Hepatocyte (in vitro differentiated cells): Measurements from ENCODE around the gene HIVEP1. TPM values are rescaled to one million over a fixed set of nuclear protein-coding genes. Genes with fewer than 3 reads are reported as not detected.

Experiments
- DNase-seq: peaks from one replicate; pipeline ENCODE4 v3.0.0-alpha.2; 2016; ENCODE audit warnings: low spot score
- H2AFZ ChIP-seq: fragments of 200-600 bp; sonication (generic); 2 replicates; pipeline ENCODE4 v1.6.0; 2016; ENCODE audit warnings: antibody characterized with exemption, mild to moderate bottlenecking
- H3K27ac ChIP-seq: fragments of 200-600 bp; sonication (generic); 2 replicates; pipeline ENCODE4 v1.5.1; 2016; ENCODE audit warnings: mild to moderate bottlenecking
- H3K27me3 ChIP-seq: fragments of 200-600 bp; sonication (generic); 2 replicates; pipeline ENCODE4 v1.6.1; 2016
- H3K36me3 ChIP-seq: fragments of 200-600 bp; sonication (generic); replicated peaks from 2 replicates; pipeline ENCODE4 v1.5.1; 2016; ENCODE audit warnings: low read depth; ENCODE audit not compliant: insufficient read depth
- H3K4me1 ChIP-seq: fragments of 200-600 bp; sonication (generic); 2 replicates; pipeline ENCODE4 v1.5.1; 2016; ENCODE audit warnings: mild to moderate bottlenecking, moderate library complexity; ENCODE audit not compliant: insufficient read depth
- H3K4me2 ChIP-seq: fragments of 200-600 bp; sonication (generic); 2 replicates; pipeline ENCODE4 v1.6.0; 2016
- H3K4me3 ChIP-seq: fragments of 200-600 bp; sonication (generic); 2 replicates; pipeline ENCODE4 v1.5.1; 2016; ENCODE audit warnings: mild to moderate bottlenecking
- H3K79me2 ChIP-seq: fragments of 200-600 bp; sonication (generic); 2 replicates; pipeline ENCODE4 v1.6.0; 2017; ENCODE audit warnings: mild to moderate bottlenecking
- H3K9me2 ChIP-seq: fragments of 200-600 bp; sonication (generic); replicated peaks from 2 replicates; pipeline ENCODE4 v1.6.0; 2017; ENCODE audit warnings: mild to moderate bottlenecking; ENCODE audit not compliant: insufficient read depth
- H3K9me3 ChIP-seq: fragments of 200-600 bp; sonication (generic); 2 replicates; pipeline ENCODE4 v1.5.1; 2016; ENCODE audit warnings: low read depth, mild to moderate bottlenecking
- H4K20me1 ChIP-seq: fragments of 200-600 bp; sonication (generic); 2 replicates; pipeline ENCODE4 v1.6.0; 2016; ENCODE audit warnings: mild to moderate bottlenecking; ENCODE audit not compliant: insufficient read depth, poor library complexity, severe bottlenecking
- CTCF ChIP-seq: fragments of 200-600 bp; sonication (generic); IDR thresholded peaks from 2 replicates; pipeline ENCODE4 v1.5.1; 2016; ENCODE audit warnings: antibody characterized with exemption, mild to moderate bottlenecking; ENCODE audit not compliant: poor library complexity
- EZH2 ChIP-seq: fragments of 200-600 bp; sonication (generic); IDR thresholded peaks from 2 replicates; pipeline ENCODE4 v1.6.1; 2016; ENCODE audit warnings: antibody characterized with exemption, mild to moderate bottlenecking, borderline replicate concordance
- EZH2phosphoT487 ChIP-seq: fragments of 200-600 bp; sonication (generic); IDR thresholded peaks from one replicate; pipeline ENCODE4 v1.6.1; 2018; ENCODE audit warnings: antibody characterized with exemption, mild to moderate bottlenecking, low read depth, moderate library complexity; ENCODE audit not compliant: unreplicated experiment, severe bottlenecking
- WGBS: methylation state at CpG from one replicate; pipeline ENCODE4 v1.1.6; 2016; ENCODE audit warnings: low lambda C conversion rate; ENCODE audit errors: missing lambda C conversion rate; 5-methylcytosine and 5-hydroxymethylcytosine counted together
- polyA plus RNA-seq: library from polyadenylated mRNA; unstranded; fragments of >200 nt; fragmentation: Nextera tagmentation; extraction: Ambion mirVana; gene quantifications from 2 replicates; pipeline ENCODE4 v1.2.1, GENCODE V29; 2016
- total RNA-seq: library from RNA; depleted of rRNA; stranded (reverse); fragments of >200 nt; gene quantifications from 2 replicates; pipeline ENCODE4 v1.2.3, GENCODE V29; 2014

The HIVEP1 gene
- total and polyA plus RNA-seq, 2 experiments from 2014 or later, result 8.7 to 33.7 TPM

GRCh38 chr6:12022953-12023388 is 10.9 kb downstream of the HIVEP1 start:
- Histone ChIP-seq H3K27me3 (no peaks in the 10 kb centered on the region), H3K9me2 (no peaks in the 10 kb centered on the region), H3K9me3 (no peaks in the 10 kb centered on the region), H2AFZ (no peak overlapping the region), H3K36me3 (no peaks in the 10 kb centered on the region), H4K20me1 (peaks cover 5% of the 10 kb centered on the region), H3K4me1 (no peaks in the 10 kb centered on the region), H3K4me2 (no peak overlapping the region), H3K79me2 (peaks cover 89% of the 10 kb centered on the region), H3K4me3 (no peak overlapping the region), H3K27ac (peak overlapping the region; percentile 21)
- TF ChIP-seq EZH2phosphoT487 (no peak), EZH2 (no peak), CTCF (no peak)
- WGBS, result 71% methylated on average over 7 of the region's 7 CpGs
- DNase-seq, result no peak

- Histone ChIP-seq H4K20me1 (peaks cover 5% of the 10 kb centered on the region), H3K79me2 (peaks cover 89% of the 10 kb centered on the region), H3K4me2 (peak overlapping the region; percentile 24), H3K9me3 (no peaks in the 10 kb centered on the region), H3K9me2 (no peaks in the 10 kb centered on the region), H3K36me3 (no peaks in the 10 kb centered on the region), H3K4me3 (no peak overlapping the region), H3K4me1 (no peaks in the 10 kb centered on the region), H2AFZ (no peak overlapping the region), H3K27ac (peak overlapping the region; percentile 39), H3K27me3 (no peaks in the 10 kb centered on the region)
- no peak for DNase-seq
- 37% methylated on average over 2 of the region's 2 CpGs for WGBS
- no peak for TF ChIP-seq CTCF
- TF ChIP-seq EZH2, result no peak
- no peak for TF ChIP-seq EZH2phosphoT487
These were observed 12.1 kb downstream of the HIVEP1 start for GRCh38 chr6:12024216-12024615.

GRCh38 chr6:12024699-12025434 is 12.8 kb downstream of the HIVEP1 start:
- H3K4me3 ChIP-seq, result no peak overlapping the region
- no peaks in the 10 kb centered on the region for H3K9me2 ChIP-seq
- TF ChIP-seq EZH2 (no peak), EZH2phosphoT487 (no peak), CTCF (no peak)
- H4K20me1 ChIP-seq, result peaks cover 5% of the 10 kb centered on the region
- H3K79me2 ChIP-seq, result peaks cover 89% of the 10 kb centered on the region
- H3K9me3 ChIP-seq, result no peaks in the 10 kb centered on the region
- no peaks in the 10 kb centered on the region for H3K27me3 ChIP-seq
- H3K4me1 ChIP-seq, result no peaks in the 10 kb centered on the region
- peak overlapping the region; percentile 39 for H3K27ac ChIP-seq
- no peak for DNase-seq
- H3K36me3 ChIP-seq, result no peaks in the 10 kb centered on the region
- no peak overlapping the region for H2AFZ ChIP-seq
- peak overlapping the region; percentile 24 for H3K4me2 ChIP-seq
- WGBS, result 84% methylated on average over 4 of the region's 4 CpGs
